Upper lobe of left lung (tissue), 6 donors: ENCODE results near the gene STARD9. TPM values are rescaled to one million over a fixed set of nuclear protein-coding genes. Genes with fewer than 3 reads are reported as not detected.
A peak's percentile ranks its signal among the peaks of the same experiment; 100 is the strongest.

ENCODE experiments used
- ATAC-seq, 2 donors: fragments of 200-7000 bp; cut with Tn5 transposase; one replicate each; pipeline ENCODE4 v1.9.1; 2022; ENCODE audit warnings: mild to moderate bottlenecking in 2 of 2, moderate library complexity in 2 of 2; ENCODE audit not compliant: low FRiP score in 2 of 2
- DNase-seq, 2 donors: peaks; one replicate each; pipeline ENCODE4 v3.0.0-alpha.2; 2019 to 2020
- H3K27ac ChIP-seq, 4 donors: fragments of 200-600 bp; sonication (generic); one replicate each; pipeline ENCODE4 v1.5.1; 2016 to 2019
- H3K27me3 ChIP-seq, 4 donors: fragments of 200-600 bp; sonication (generic); one replicate each; pipeline ENCODE4 v1.5.1; 2017 to 2019
- H3K36me3 ChIP-seq, 4 donors: fragments of 200-600 bp; sonication (generic); one replicate each; pipeline ENCODE4 v1.5.1; 2016 to 2019
- H3K4me1 ChIP-seq, 4 donors: fragments of 200-600 bp; sonication (generic); one replicate each; pipeline ENCODE4 v1.5.1; 2018 to 2019
- H3K4me3 ChIP-seq, 4 donors: fragments of 200-600 bp; sonication (generic); one replicate each; pipeline ENCODE4 v1.5.1; 2017 to 2019; ENCODE audit warnings: mild to moderate bottlenecking in 2 of 4, moderate library complexity in 1 of 4
- H3K9me3 ChIP-seq, 4 donors: fragments of 200-600 bp; sonication (generic); one replicate each; pipeline ENCODE4 v1.5.1; 2018 to 2019
- EP300 ChIP-seq, 4 donors: sonication (generic); formaldehyde crosslinking; IDR thresholded peaks; one replicate each; pipeline ENCODE4 v1.5.1; 2017; ENCODE audit warnings: antibody characterized with exemption in 4 of 4, control low read depth in 2 of 4
- POLR2A ChIP-seq, 4 donors: fragments of 450-650 bp; IDR thresholded peaks; one replicate each; pipeline ENCODE4 v1.5.1; 2016 to 2017; ENCODE audit warnings: antibody characterized with exemption in 4 of 4, mild to moderate bottlenecking in 2 of 4
- POLR2AphosphoS5 ChIP-seq, 2 donors: sonication (generic); formaldehyde crosslinking; IDR thresholded peaks; one replicate each; pipeline ENCODE4 v1.5.1; 2017; ENCODE audit warnings: antibody characterized with exemption in 2 of 2
- WGBS, 2 donors: methylation state at CpG; one replicate each; pipeline ENCODE4 v1.1.5; 2017 to 2018; 5-methylcytosine and 5-hydroxymethylcytosine counted together
- total RNA-seq, 6 donors: library from RNA; depleted of rRNA in 4 of 6; stranded (reverse); fragments of >200 nt in 4 of 6; gene quantifications; one replicate each; pipeline versions ENCODE4 v1.1.0 to v1.2.1, GENCODE V29; 2016 to 2021
- TF ChIP-seq, protein P1 (sequence below), 6 experiments: fragments of 450-650 bp in 4 of 6; fragments of 200-600 bp in 2 of 6; sonication (generic) in 2 of 6; IDR thresholded peaks; one replicate each; pipeline ENCODE4 v1.5.1; 2016 to 2019; ENCODE audit warnings: antibody characterized with exemption in 6 of 6
- donor health status: DM: no; HTN: no; CAD: no; lungs with moderate emphysema.
- donor health status: DM: no; HTN: yes; CAD: no; lungs with severe emphysema.

STARD9 gene
- total RNA-seq, 6 donors from 2014 or later, result 14.6 to 141 (median 28.8) TPM

GRCh38 chr15:42694398-42694797 is 119.0 kb downstream of the STARD9 start:
- no peak overlapping the region for H3K4me3 ChIP-seq
- TF ChIP-seq POLR2A (IDR thresholded peaks at IDR 0.05) (no peak), POLR2AphosphoS5 (IDR thresholded peaks at IDR 0.05) (no peak), EP300 (IDR thresholded peaks at IDR 0.05) (no peak)
- TF ChIP-seq, protein P1, sequence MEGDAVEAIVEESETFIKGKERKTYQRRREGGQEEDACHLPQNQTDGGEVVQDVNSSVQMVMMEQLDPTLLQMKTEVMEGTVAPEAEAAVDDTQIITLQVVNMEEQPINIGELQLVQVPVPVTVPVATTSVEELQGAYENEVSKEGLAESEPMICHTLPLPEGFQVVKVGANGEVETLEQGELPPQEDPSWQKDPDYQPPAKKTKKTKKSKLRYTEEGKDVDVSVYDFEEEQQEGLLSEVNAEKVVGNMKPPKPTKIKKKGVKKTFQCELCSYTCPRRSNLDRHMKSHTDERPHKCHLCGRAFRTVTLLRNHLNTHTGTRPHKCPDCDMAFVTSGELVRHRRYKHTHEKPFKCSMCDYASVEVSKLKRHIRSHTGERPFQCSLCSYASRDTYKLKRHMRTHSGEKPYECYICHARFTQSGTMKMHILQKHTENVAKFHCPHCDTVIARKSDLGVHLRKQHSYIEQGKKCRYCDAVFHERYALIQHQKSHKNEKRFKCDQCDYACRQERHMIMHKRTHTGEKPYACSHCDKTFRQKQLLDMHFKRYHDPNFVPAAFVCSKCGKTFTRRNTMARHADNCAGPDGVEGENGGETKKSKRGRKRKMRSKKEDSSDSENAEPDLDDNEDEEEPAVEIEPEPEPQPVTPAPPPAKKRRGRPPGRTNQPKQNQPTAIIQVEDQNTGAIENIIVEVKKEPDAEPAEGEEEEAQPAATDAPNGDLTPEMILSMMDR (IDR thresholded peaks at IDR 0.05), result no peak
- 93 to 96% methylated on average over 10 of the region's 10 CpGs for WGBS, 2 donors
- peaks cover 0 to 82% (median 42%) of the 10 kb centered on the region in 4 donors for H3K36me3 ChIP-seq
- H3K27me3 ChIP-seq, result no peaks in the 10 kb centered on the region
- ATAC-seq (no peak), DNase-seq (no peak)
- no peaks in the 10 kb centered on the region for H3K4me1 ChIP-seq
- no peaks in the 10 kb centered on the region for H3K9me3 ChIP-seq
- H3K27ac ChIP-seq, result no peak overlapping the region

DNA sequence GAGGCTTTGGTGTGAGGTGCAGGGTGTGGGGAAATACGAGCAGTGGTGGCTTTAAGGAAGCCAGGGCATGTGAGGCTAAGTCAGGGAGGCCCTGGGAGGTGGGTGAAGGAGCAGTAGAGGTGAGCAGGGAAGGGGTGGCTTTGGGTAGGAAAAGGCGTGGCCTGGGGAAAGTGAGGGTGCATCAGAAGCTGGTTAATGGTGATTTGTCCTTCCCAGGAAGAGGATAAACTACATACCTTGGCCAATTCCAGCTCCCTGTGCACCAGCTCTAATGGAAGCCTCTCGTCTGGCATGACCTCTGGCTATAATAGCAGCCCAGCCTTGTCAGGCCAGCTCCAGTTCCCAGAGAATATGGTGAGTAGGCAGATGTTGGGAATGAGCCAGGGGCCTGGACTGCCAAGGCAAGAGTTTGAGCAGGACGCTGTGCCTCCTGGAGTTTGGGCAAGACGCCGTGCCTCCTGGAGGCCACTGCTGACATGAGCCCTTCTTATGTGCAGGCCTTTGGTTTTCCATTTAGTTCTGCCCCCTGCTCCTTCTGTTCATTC is 120.2 kb downstream of the STARD9 start:
- 91 to 95% methylated on average over 5 to 6 of the region's 6 CpGs for WGBS, 2 donors
- no peaks in the 10 kb centered on the region for H3K4me1 ChIP-seq
- DNase-seq, result no peak
- no peak overlapping the region for H3K4me3 ChIP-seq
- no peak for ATAC-seq
- peaks cover 0 to 70% (median 38%) of the 10 kb centered on the region in 4 donors for H3K36me3 ChIP-seq
- no peaks in the 10 kb centered on the region for H3K9me3 ChIP-seq
- H3K27ac ChIP-seq, result no peak overlapping the region
- H3K27me3 ChIP-seq, result no peaks in the 10 kb centered on the region
- TF ChIP-seq POLR2AphosphoS5 (IDR thresholded peaks at IDR 0.05) (no peak), POLR2A (IDR thresholded peaks at IDR 0.05) (no peak), EP300 (IDR thresholded peaks at IDR 0.05) (no peak)
- TF ChIP-seq, protein P1 (IDR thresholded peaks at IDR 0.05), result no peak

GRCh38 chr15:42696626-42697025 is 121.2 kb downstream of the STARD9 start:
- TF ChIP-seq POLR2A (IDR thresholded peaks at IDR 0.05), result no peak
- TF ChIP-seq EP300 (IDR thresholded peaks at IDR 0.05), result no peak
- TF ChIP-seq, protein P1 (IDR thresholded peaks at IDR 0.05), result no peak
- TF ChIP-seq POLR2AphosphoS5 (IDR thresholded peaks at IDR 0.05), result no peak
- Histone ChIP-seq H3K27me3 (no peaks in the 10 kb centered on the region), H3K4me1 (no peaks in the 10 kb centered on the region), H3K9me3 (no peaks in the 10 kb centered on the region), H3K27ac (no peak overlapping the region), H3K4me3 (no peak overlapping the region), H3K36me3 (peaks cover 0 to 60% (median 32%) of the 10 kb centered on the region in 4 donors)
- 77 to 86% methylated on average over 5 of the region's 5 CpGs for WGBS, 2 donors
- no peak for DNase-seq
- ATAC-seq, result no peak

DNA sequence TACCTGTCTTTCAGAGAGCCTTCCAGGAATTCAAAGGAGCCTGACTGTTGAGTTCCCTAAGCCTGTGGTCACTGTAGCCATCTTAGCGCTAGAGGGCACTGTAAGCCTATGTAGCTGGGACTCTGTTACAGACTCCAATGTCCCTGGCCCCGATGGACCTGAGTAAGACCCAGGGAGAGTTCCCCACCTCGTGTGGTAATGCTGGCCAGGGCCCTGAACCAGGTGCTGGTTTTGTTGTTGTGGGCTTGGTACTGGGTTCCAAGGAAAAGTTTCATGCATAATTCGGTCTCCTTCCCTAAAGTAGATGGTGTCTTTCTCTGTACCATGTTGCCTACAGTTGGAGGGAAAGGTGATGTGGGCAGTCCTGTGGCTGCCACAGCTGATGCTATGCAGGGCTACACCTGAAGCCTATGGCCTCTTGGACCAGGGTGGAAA is 129.1 kb downstream of the STARD9 start:
- peaks cover 0 to 11% (median 3%) of the 10 kb centered on the region in 4 donors for H3K4me1 ChIP-seq
- H3K27me3 ChIP-seq, result no peaks in the 10 kb centered on the region
- 29 to 33% methylated on average over 4 of the region's 4 CpGs for WGBS, 2 donors
- H3K9me3 ChIP-seq, result no peaks in the 10 kb centered on the region
- H3K4me3 ChIP-seq, result no peak overlapping the region
- no peak for TF ChIP-seq POLR2A (IDR thresholded peaks at IDR 0.05)
- TF ChIP-seq POLR2AphosphoS5 (IDR thresholded peaks at IDR 0.05), result no peak
- TF ChIP-seq, protein P1 (IDR thresholded peaks at IDR 0.05), result peak; percentile 52 to 81 (median 73)
- DNase-seq (peak in 1 of 2 donors; percentile 73), ATAC-seq (peak; percentile 89 to 91)
- H3K36me3 ChIP-seq, result no peaks in the 10 kb centered on the region
- H3K27ac ChIP-seq, result no peak overlapping the region

DNA sequence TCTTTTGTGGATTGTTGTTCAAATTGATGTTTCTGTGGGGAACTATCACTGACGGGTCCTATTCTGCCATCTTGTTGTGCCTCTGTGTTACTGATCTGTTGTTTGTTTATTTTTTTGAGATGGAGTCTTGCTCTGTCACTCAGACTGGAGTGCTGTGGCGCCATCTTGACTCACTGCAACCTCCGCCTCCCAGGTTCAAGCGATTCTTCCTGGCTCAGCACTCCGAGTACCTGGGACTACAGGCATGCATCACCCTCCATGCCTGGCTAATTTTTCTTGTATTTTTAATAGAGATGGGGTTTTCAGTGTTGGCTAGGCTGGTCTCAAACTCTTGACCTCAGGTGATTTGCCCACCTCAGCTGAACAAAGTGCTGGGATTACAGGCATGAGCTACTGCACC is 129.9 kb downstream of the STARD9 start:
- ATAC-seq (no peak), DNase-seq (no peak)
- 96 to 99% methylated on average over 5 of the region's 5 CpGs for WGBS, 2 donors
- peaks cover 0 to 11% (median 3%) of the 10 kb centered on the region in 4 donors for H3K4me1 ChIP-seq
- no peak overlapping the region for H3K27ac ChIP-seq
- no peaks in the 10 kb centered on the region for H3K36me3 ChIP-seq
- no peaks in the 10 kb centered on the region for H3K9me3 ChIP-seq
- no peaks in the 10 kb centered on the region for H3K27me3 ChIP-seq
- no peak overlapping the region for H3K4me3 ChIP-seq
- no peak for TF ChIP-seq POLR2AphosphoS5 (IDR thresholded peaks at IDR 0.05)
- no peak for TF ChIP-seq POLR2A (IDR thresholded peaks at IDR 0.05)
- TF ChIP-seq, protein P1 (IDR thresholded peaks at IDR 0.05), result no peak
- no peak for TF ChIP-seq EP300 (IDR thresholded peaks at IDR 0.05)
